Breast epithelium (tissue), 4 donors: ENCODE data around the gene TFPI2. TPM values are rescaled to one million over a fixed set of nuclear protein-coding genes. Genes with fewer than 3 reads are reported as not detected.
A peak's percentile ranks its signal among the peaks of the same experiment; 100 is the strongest.

ENCODE experiments used
- DNase-seq, 2 donors: peaks; one replicate each; pipeline ENCODE4 v3.0.0-alpha.2; 2019; ENCODE audit warnings: low spot score in 2 of 2
- H3K27ac ChIP-seq, 2 donors: fragments of 200-600 bp; sonication (generic) in 1 of 2; one replicate each; pipeline ENCODE4 v1.5.1; 2016 to 2019; ENCODE audit warnings: mild to moderate bottlenecking in 1 of 2
- H3K27me3 ChIP-seq, 2 donors: fragments of 200-600 bp; sonication (generic) in 1 of 2; one replicate each; pipeline versions ENCODE4 v1.5.1 to v1.6.0; 2017 to 2019; ENCODE audit warnings: control low read depth in 1 of 2, mild to moderate bottlenecking in 1 of 2
- H3K36me3 ChIP-seq: fragments of 200-600 bp; one replicate; pipeline ENCODE4 v1.5.1; 2019
- H3K4me1 ChIP-seq, 2 donors: fragments of 200-600 bp; sonication (generic); one replicate each; pipeline ENCODE4 v1.5.1; 2016 to 2019; ENCODE audit warnings: control low read depth in 1 of 2
- H3K4me3 ChIP-seq, 3 donors: fragments of 200-600 bp; sonication (generic); 1 replicate in 2 of 3; 2 replicates in 1 of 3; pipeline ENCODE4 v1.5.1; 2016 to 2019; ENCODE audit warnings: mild to moderate bottlenecking in 3 of 3, moderate library complexity in 2 of 3
- H3K9me3 ChIP-seq, 2 donors: fragments of 200-600 bp; sonication (generic) in 1 of 2; one replicate each; pipeline ENCODE4 v1.5.1; 2016 to 2019; ENCODE audit warnings: control low read depth in 1 of 2
- POLR2A ChIP-seq: fragments of 450-650 bp; IDR thresholded peaks from one replicate; pipeline ENCODE4 v1.6.1; 2016; ENCODE audit warnings: antibody characterized with exemption, mild to moderate bottlenecking, moderate library complexity
- POLR2AphosphoS5 ChIP-seq, 3 donors: sonication (generic); formaldehyde crosslinking; IDR thresholded peaks; one replicate each; pipeline ENCODE4 v1.6.1; 2017; ENCODE audit warnings: antibody characterized with exemption in 3 of 3
- intact Hi-C: fragments of 100-400 bp; cut with DNase I; formaldehyde crosslinking; loops from one replicate; pipeline ENCODE4 v1.15.1; 2023; ENCODE audit warnings: low total_unique reads
- total RNA-seq, 3 donors: library from RNA; depleted of rRNA; stranded (reverse); fragments of >200 nt; gene quantifications; one replicate each; pipeline ENCODE4 v1.1.0, GENCODE V29; 2016
- TF ChIP-seq, protein P1 (sequence below), 3 donors: fragments of 450-650 bp; IDR thresholded peaks; one replicate each; pipeline ENCODE4 v1.5.1; 2016 to 2017; ENCODE audit warnings: antibody characterized with exemption in 3 of 3, mild to moderate bottlenecking in 3 of 3, moderate library complexity in 3 of 3

Gene TFPI2
- total RNA-seq, 3 donors from 2014 or later: 1.8 to 223 (median 46.7) TPM

GRCh38 chr7:93902777-93903423 lies 12.3 kb upstream of the TFPI2 start:
- Histone ChIP-seq H3K36me3 (no peaks in the 10 kb centered on the region), H3K4me3 (no peak overlapping the region), H3K27me3 (no peaks in the 10 kb centered on the region), H3K9me3 (no peaks in the 10 kb centered on the region), H3K27ac (no peak overlapping the region), H3K4me1 (no peaks in the 10 kb centered on the region)
- no peak for DNase-seq
- TF ChIP-seq POLR2AphosphoS5 (IDR thresholded peaks at IDR 0.05) (no peak), POLR2A (no peak)
- TF ChIP-seq, protein P1, sequence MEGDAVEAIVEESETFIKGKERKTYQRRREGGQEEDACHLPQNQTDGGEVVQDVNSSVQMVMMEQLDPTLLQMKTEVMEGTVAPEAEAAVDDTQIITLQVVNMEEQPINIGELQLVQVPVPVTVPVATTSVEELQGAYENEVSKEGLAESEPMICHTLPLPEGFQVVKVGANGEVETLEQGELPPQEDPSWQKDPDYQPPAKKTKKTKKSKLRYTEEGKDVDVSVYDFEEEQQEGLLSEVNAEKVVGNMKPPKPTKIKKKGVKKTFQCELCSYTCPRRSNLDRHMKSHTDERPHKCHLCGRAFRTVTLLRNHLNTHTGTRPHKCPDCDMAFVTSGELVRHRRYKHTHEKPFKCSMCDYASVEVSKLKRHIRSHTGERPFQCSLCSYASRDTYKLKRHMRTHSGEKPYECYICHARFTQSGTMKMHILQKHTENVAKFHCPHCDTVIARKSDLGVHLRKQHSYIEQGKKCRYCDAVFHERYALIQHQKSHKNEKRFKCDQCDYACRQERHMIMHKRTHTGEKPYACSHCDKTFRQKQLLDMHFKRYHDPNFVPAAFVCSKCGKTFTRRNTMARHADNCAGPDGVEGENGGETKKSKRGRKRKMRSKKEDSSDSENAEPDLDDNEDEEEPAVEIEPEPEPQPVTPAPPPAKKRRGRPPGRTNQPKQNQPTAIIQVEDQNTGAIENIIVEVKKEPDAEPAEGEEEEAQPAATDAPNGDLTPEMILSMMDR (IDR thresholded peaks at IDR 0.05): peak; percentile 26 to 40 (median 34)
- intact Hi-C loops: no loop called here

DNA sequence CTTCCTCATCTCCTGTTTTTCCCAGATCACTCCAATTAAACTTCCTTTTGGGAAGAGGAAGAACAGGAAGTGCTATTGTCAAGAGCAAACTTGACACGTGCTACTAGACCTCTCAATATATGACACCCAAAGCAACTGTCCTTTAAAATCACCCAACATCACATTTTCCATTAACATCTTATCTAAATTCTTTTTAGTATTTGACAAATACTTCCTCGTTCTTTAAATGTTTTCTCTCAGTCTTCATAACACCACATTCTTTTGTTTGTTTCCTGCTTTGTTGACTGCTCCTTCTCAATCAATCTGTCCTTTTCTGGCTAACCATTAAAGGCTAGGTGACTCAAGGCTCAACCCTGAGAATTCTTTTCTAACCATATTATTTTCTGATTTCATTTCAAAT lies 7.1 kb upstream of the TFPI2 start:
- intact Hi-C loops: no loop called here
- Histone ChIP-seq H3K27ac (no peak overlapping the region), H3K27me3 (no peaks in the 10 kb centered on the region), H3K9me3 (no peaks in the 10 kb centered on the region), H3K4me3 (no peak overlapping the region), H3K4me1 (no peaks in the 10 kb centered on the region), H3K36me3 (no peaks in the 10 kb centered on the region)
- TF ChIP-seq POLR2AphosphoS5 (IDR thresholded peaks at IDR 0.05) (no peak), POLR2A (no peak)
- TF ChIP-seq, protein P1 (IDR thresholded peaks at IDR 0.05): no peak
- DNase-seq: no peak

DNA sequence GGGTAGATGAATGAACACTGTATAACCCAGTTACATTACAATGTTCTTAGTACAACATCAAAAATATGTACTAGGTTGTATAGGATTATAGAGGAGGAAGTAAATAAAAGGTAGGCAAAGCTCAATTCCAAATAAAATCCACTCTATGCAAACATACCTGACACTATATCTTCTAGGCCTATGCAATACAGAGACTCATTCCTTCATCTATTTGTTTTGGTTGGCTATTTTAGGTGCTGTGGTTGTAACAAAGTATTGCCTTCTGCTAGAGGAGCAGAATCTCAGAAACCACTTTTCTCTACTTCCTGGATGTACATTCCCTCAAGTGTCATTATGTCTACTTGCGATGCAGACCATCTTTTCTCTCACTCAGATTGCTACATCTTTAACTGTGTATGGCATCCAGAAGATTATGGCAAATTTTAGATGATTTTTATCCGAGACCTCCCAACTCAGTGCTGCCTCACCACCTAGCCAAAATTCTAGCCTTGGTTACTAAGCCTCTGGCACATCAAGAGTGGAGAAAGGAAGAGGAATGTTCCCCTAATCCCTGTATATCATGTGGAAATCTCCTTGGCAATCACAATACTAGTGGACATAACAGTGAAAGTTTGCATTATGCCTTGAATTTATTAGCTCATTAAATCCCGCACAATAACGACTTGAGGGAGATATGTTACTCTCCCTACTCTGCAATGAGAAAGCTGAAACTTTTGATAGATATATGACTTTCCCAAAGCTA lies 5.5 kb upstream of the TFPI2 start:
- DNase-seq: no peak
- Histone ChIP-seq H3K27me3 (no peaks in the 10 kb centered on the region), H3K4me3 (no peak overlapping the region), H3K36me3 (no peaks in the 10 kb centered on the region), H3K27ac (no peak overlapping the region), H3K9me3 (no peaks in the 10 kb centered on the region), H3K4me1 (no peaks in the 10 kb centered on the region)
- TF ChIP-seq POLR2A (no peak), POLR2AphosphoS5 (IDR thresholded peaks at IDR 0.05) (no peak)
- TF ChIP-seq, protein P1 (IDR thresholded peaks at IDR 0.05): no peak
- intact Hi-C loops: no loop called here

GRCh38 chr7:93894966-93895640 lies 4.5 kb upstream of the TFPI2 start:
- no peak for DNase-seq
- Histone ChIP-seq H3K9me3 (no peaks in the 10 kb centered on the region), H3K27me3 (no peaks in the 10 kb centered on the region), H3K4me1 (no peaks in the 10 kb centered on the region), H3K36me3 (no peaks in the 10 kb centered on the region), H3K27ac (no peak overlapping the region), H3K4me3 (no peak overlapping the region)
- intact Hi-C loops: no loop called here
- TF ChIP-seq, protein P1 (IDR thresholded peaks at IDR 0.05): no peak
- TF ChIP-seq POLR2AphosphoS5 (IDR thresholded peaks at IDR 0.05) (no peak), POLR2A (no peak)

DNA sequence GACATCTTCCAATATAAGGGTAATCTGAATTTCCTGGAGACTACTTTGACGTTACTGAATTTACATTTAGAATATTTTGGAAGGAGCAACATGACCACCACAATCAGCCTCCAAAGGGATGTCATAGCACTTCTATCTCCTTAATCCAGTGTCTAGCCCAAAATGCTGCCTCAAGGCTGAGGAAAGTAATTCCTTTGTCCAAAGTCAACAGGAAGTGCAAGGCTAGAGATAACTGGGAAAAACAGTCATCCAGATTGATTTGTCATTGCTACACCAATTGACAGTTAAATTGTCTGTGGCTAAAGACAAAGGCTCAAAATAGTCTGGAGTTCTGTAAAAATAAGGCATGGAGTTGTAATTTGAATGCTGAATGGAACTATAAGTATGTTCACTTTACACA lies 3.9 kb upstream of the TFPI2 start:
- no peak overlapping the region for H3K27ac ChIP-seq
- no peaks in the 10 kb centered on the region for H3K9me3 ChIP-seq
- no peak overlapping the region for H3K4me3 ChIP-seq
- no peaks in the 10 kb centered on the region for H3K4me1 ChIP-seq
- no peaks in the 10 kb centered on the region for H3K27me3 ChIP-seq
- intact Hi-C loops: no loop called here
- H3K36me3 ChIP-seq: no peaks in the 10 kb centered on the region
- TF ChIP-seq, protein P1 (IDR thresholded peaks at IDR 0.05): no peak
- no peak for TF ChIP-seq POLR2A
- TF ChIP-seq POLR2AphosphoS5 (IDR thresholded peaks at IDR 0.05): no peak
- DNase-seq: no peak
